ENCODE measurements around the gene RAI1. TPM values are rescaled to one million over a fixed set of nuclear protein-coding genes. Genes with fewer than 3 reads are reported as not detected.
A peak's percentile ranks its signal among the peaks of the same experiment; 100 is the strongest.

The RAI1 gene
- total and polyA plus RNA-seq, 10 of the 15 experiments (the other 5 are each of a cell fraction or from before 2014, with no cell fraction given), result 0.66 to 37.7 (median 6.0) TPM

GRCh38 chr17:17724307-17725010, 43.2 kb downstream of the RAI1 start:
- ChIA-PET CTCF (interaction anchor here (0.6 kb wide), 1 partner anchor 42 kb away, joined by 3 read pairs; no protein-coding TSS in a partner anchor), SMC1A (ENCODE audit: uncharacterized antibody, unreplicated experiment) (interaction anchor here (1.5 kb wide), 1 partner anchor 28 kb away, joined by 4 read pairs; no protein-coding TSS in a partner anchor), POLR2A (interaction anchor here (0.6 to 1.1 kb wide), 8 partner anchors 13 to 306 kb away, joined by 3 to 6 read pairs (median 4); no protein-coding TSS in a partner anchor), RAD21 (ENCODE audit: unreplicated experiment) (interaction anchor here (0.6 to 1.1 kb wide), 3 partner anchors 45 to 138 kb away, joined by 3 to 4 read pairs (median 3); no protein-coding TSS in a partner anchor)
- no peaks in the 10 kb centered on the region; the same call in 1 of the 2 replicates for H4K20me1 ChIP-seq (ENCODE audit: control insufficient read depth, insufficient read depth)
- intact Hi-C loops (cut with micrococcal nuclease; ENCODE audit: unreplicated experiment), result loop anchor here (5.0 kb wide), 1 partner anchor 42 kb away; the partner anchor contains the start of gene RAI1
- in situ Hi-C loops (cut with MboI), result no loop called here
- 0% methylated on average over 38 of the region's 53 CpGs for WGBS (ENCODE audit: insufficient coverage, insufficient replicate concordance, low lambda C conversion rate, missing lambda C conversion rate)
- H3K4me1 ChIP-seq (ENCODE audit: control insufficient read depth, insufficient read depth, low read length), result peaks cover 11% of the 10 kb centered on the region
- FAIRE-seq (peak; percentile 35), ATAC-seq (peak; percentile 76), DNase-seq (ENCODE audit: low read depth, low spot score) (no peak)
- no peaks in the 10 kb centered on the region for H3K27me3 ChIP-seq (replicated peaks in 1 of 2; ENCODE audit: control insufficient read depth in 2 of 2, insufficient read depth in 2 of 2, low read length in 1 of 2)
- H3K9me3 ChIP-seq (replicated peaks; ENCODE audit: control insufficient read depth, insufficient read depth, low read length), result no peaks in the 10 kb centered on the region
- peak overlapping the region; percentile 62 for H3K9ac ChIP-seq (ENCODE audit: control insufficient read depth, insufficient read depth, low read length)
- H3K4me3 ChIP-seq, result peak overlapping the region; percentile 84
- H2AFZ ChIP-seq (ENCODE audit: control insufficient read depth, low read depth, low read length), result peak overlapping the region; percentile 69
- peak overlapping the region; percentile 92 for H3K4me2 ChIP-seq (ENCODE audit: control insufficient read depth, insufficient read depth)
- H3K79me2 ChIP-seq (ENCODE audit: control insufficient read depth, insufficient read depth, low read length), result no peaks in the 10 kb centered on the region; the same call in none of the 2 replicates
- H3K27ac ChIP-seq (ENCODE audit: control insufficient read depth, insufficient read depth), result no peak overlapping the region
- no TSS peak for BruUV-seq (replicated peaks)
- H3K36me3 ChIP-seq (ENCODE audit: control insufficient read depth in 2 of 2, insufficient read depth in 2 of 2, low read length in 1 of 2), result peaks cover 0 to 9% of the 10 kb centered on the region in 2 experiments; a peak in 2 of 4 replicates
- TF ChIP-seq DPF2 (IDR thresholded peaks at IDR 0.05) (peak; percentile 48; the same call in 1 of the 2 replicates), ZNF384 (IDR thresholded peaks at IDR 0.05; ENCODE audit: borderline replicate concordance, low read depth, low read length) (peak; percentile 55), BMI1 (IDR thresholded peaks at IDR 0.05; ENCODE audit: borderline replicate concordance) (no peak), ATF3 (IDR thresholded peaks at IDR 0.05; ENCODE audit: borderline replicate concordance, extremely low read depth, low read depth, low read length) (no peak), CREM (IDR thresholded peaks at IDR 0.05; ENCODE audit: low read depth) (no peak), BHLHE40 (IDR thresholded peaks at IDR 0.05; ENCODE audit: borderline replicate concordance in 1 of 2, low read depth in 2 of 2, low read length in 1 of 2) (peak in 1 of 2 experiments; percentile 37; a peak in 1 of 4 replicates), CBX5 (IDR thresholded peaks at IDR 0.05; ENCODE audit: low read depth) (no peak), ETV6 (conservative IDR thresholded peaks at IDR 0.05 in 1 of 2, IDR thresholded peaks at IDR 0.05 in 1 of 2; ENCODE audit: borderline replicate concordance in 1 of 2, low read depth in 1 of 2) (peak in 1 of 2 experiments; percentile 70; a peak in 2 of 4 replicates), NKRF (conservative IDR thresholded peaks at IDR 0.05) (0 out of 2 replicates have a peak, but pooled peaks have one; percentile 16), WRNIP1 (IDR thresholded peaks at IDR 0.05; ENCODE audit: borderline replicate concordance, low read depth, low read length) (no peak), YBX1 (IDR thresholded peaks at IDR 0.05) (no peak), RELA (IDR thresholded peaks at IDR 0.05; ENCODE audit: borderline replicate concordance, partially characterized antibody) (peak; percentile 26), SPI1 (IDR thresholded peaks at IDR 0.05; ENCODE audit: borderline replicate concordance, insufficient read depth, low read depth, low read length) (no peak), JUND (IDR thresholded peaks at IDR 0.05; ENCODE audit: low read depth, low read length) (no peak), RB1 (IDR thresholded peaks at IDR 0.05; ENCODE audit: borderline replicate concordance) (no peak), EED (IDR thresholded peaks at IDR 0.05; ENCODE audit: low read depth) (peak; percentile 65; the same call in 1 of the 2 replicates), BCL11A (IDR thresholded peaks at IDR 0.05; ENCODE audit: low read depth, low read length) (no peak), HDGF (IDR thresholded peaks at IDR 0.05) (peak; percentile 81), GATAD2B (conservative IDR thresholded peaks at IDR 0.05; ENCODE audit: low read depth) (peak; percentile 66; the same call in 1 of the 2 replicates), KDM1A (IDR thresholded peaks at IDR 0.05; ENCODE audit: borderline replicate concordance) (no peak)
